ENCODE measurements around the gene COL7A1. TPM values are rescaled to one million over a fixed set of nuclear protein-coding genes. Genes with fewer than 3 reads are reported as not detected.

The COL7A1 gene
- total and polyA plus RNA-seq, 2 of the 13 experiments (the other 11 are each of a cell fraction or from before 2014, with no cell fraction given), result 2.7 to 11.7 TPM

DNA sequence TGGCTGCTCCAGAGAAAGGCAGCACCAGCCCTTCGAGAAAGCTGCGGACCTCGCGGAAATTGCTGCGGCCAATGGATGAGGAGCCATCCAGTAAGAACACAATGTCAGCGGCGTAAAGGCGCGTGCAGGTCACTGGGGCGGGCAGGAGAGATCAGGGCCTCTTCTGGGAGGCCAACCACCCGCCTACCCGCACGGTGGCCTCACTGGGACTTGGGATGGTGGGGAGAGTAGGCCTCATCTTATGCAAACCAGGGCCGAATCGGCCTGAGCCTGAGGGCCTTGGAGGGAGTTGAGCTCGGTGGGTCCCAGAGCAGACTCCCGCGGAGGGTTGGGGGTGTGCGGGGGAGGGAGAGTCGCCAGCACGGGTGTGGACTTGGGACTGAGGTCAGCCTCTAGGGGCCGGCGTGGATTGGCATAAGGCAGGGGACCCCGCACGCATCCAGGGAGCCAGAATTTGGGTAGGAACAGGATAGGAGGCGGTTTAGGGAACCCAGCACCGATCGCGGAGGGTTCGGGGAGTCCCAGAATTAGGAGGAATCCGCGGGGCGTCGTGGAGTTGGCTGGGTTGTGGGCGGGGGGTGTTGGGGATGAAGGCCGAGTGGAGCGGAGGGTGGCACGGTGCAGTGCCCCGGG is 596 bp downstream of the COL7A1 start (continued):
- TF ChIP-seq ZNF280D (CRISPR knock-in tag; IDR thresholded peaks at IDR 0.05) (no peak), RXRA (CRISPR knock-in tag; IDR thresholded peaks at IDR 0.05) (0 out of 2 replicates have a peak, but pooled peaks have one; percentile 16), NR2F6 (IDR thresholded peaks at IDR 0.05) (0 out of 2 replicates have a peak, but pooled peaks have one; percentile 13), NR2F6 (CRISPR knock-in tag; IDR thresholded peaks at IDR 0.05) (no peak), ZBTB33 (CRISPR knock-in tag; IDR thresholded peaks at IDR 0.05) (peak; percentile 96), MTA1 (CRISPR knock-in tag; IDR thresholded peaks at IDR 0.05; ENCODE audit: borderline replicate concordance) (0 out of 2 replicates have a peak, but pooled peaks have one; percentile 20), ZNF350 (CRISPR knock-in tag; IDR thresholded peaks at IDR 0.05; ENCODE audit: borderline replicate concordance, low read depth) (no peak)
- TF ChIP-seq, protein P1, sequence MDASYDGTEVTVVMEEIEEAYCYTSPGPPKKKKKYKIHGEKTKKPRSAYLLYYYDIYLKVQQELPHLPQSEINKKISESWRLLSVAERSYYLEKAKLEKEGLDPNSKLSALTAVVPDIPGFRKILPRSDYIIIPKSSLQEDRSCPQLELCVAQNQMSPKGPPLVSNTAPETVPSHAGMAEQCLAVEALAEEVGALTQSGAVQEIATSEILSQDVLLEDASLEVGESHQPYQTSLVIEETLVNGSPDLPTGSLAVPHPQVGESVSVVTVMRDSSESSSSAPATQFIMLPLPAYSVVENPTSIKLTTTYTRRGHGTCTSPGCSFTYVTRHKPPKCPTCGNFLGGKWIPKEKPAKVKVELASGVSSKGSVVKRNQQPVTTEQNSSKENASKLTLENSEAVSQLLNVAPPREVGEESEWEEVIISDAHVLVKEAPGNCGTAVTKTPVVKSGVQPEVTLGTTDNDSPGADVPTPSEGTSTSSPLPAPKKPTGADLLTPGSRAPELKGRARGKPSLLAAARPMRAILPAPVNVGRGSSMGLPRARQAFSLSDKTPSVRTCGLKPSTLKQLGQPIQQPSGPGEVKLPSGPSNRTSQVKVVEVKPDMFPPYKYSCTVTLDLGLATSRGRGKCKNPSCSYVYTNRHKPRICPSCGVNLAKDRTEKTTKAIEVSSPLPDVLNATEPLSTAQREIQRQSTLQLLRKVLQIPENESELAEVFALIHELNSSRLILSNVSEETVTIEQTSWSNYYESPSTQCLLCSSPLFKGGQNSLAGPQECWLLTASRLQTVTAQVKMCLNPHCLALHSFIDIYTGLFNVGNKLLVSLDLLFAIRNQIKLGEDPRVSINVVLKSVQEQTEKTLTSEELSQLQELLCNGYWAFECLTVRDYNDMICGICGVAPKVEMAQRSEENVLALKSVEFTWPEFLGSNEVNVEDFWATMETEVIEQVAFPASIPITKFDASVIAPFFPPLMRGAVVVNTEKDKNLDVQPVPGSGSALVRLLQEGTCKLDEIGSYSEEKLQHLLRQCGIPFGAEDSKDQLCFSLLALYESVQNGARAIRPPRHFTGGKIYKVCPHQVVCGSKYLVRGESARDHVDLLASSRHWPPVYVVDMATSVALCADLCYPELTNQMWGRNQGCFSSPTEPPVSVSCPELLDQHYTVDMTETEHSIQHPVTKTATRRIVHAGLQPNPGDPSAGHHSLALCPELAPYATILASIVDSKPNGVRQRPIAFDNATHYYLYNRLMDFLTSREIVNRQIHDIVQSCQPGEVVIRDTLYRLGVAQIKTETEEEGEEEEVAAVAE (CRISPR knock-in tag; IDR thresholded peaks at IDR 0.05; ENCODE audit: borderline replicate concordance), result no peak
- TF ChIP-seq, protein P2, sequence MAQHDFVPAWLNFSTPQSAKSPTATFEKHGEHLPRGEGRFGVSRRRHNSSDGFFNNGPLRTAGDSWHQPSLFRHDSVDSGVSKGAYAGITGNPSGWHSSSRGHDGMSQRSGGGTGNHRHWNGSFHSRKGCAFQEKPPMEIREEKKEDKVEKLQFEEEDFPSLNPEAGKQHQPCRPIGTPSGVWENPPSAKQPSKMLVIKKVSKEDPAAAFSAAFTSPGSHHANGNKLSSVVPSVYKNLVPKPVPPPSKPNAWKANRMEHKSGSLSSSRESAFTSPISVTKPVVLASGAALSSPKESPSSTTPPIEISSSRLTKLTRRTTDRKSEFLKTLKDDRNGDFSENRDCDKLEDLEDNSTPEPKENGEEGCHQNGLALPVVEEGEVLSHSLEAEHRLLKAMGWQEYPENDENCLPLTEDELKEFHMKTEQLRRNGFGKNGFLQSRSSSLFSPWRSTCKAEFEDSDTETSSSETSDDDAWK (CRISPR knock-in tag; IDR thresholded peaks at IDR 0.05), result no peak

Data from HepG2 (cell line).